Tibial nerve (tissue), 4 donors: ENCODE results near the gene KCNMB3. TPM values are rescaled to one million over a fixed set of nuclear protein-coding genes. Genes with fewer than 3 reads are reported as not detected.
"Not testable (repeated sequence)": the region's sequence is repeated elsewhere in the genome, so short reads cannot be mapped to it uniquely, and the experiment has no call there.

ENCODE experiments used
- DNase-seq, 2 donors: peaks; one replicate each; pipeline ENCODE4 v3.0.0-alpha.2; 2019; ENCODE audit warnings: low spot score in 2 of 2
- H3K27ac ChIP-seq, 4 donors: fragments of 200-600 bp; sonication (generic) in 3 of 4; one replicate each; pipeline ENCODE4 v1.5.1; 2017 to 2019; ENCODE audit warnings: mild to moderate bottlenecking in 1 of 4
- H3K27me3 ChIP-seq, 2 donors: fragments of 200-600 bp; sonication (generic) in 1 of 2; one replicate each; pipeline versions ENCODE4 v1.5.1 to v1.6.0; 2017 to 2019
- H3K36me3 ChIP-seq, 3 donors: fragments of 200-600 bp; sonication (generic); one replicate each; pipeline ENCODE4 v1.5.1; 2018 to 2019
- H3K4me1 ChIP-seq, 4 donors: fragments of 200-600 bp; sonication (generic) in 3 of 4; one replicate each; pipeline ENCODE4 v1.5.1; 2017 to 2019
- H3K4me3 ChIP-seq, 4 donors: fragments of 200-600 bp; sonication (generic) in 3 of 4; one replicate each; pipeline ENCODE4 v1.5.1; 2017 to 2019; ENCODE audit warnings: mild to moderate bottlenecking in 1 of 4, moderate library complexity in 1 of 4
- H3K9me3 ChIP-seq, 4 donors: fragments of 200-600 bp; sonication (generic) in 3 of 4; one replicate each; pipeline ENCODE4 v1.5.1; 2017 to 2019
- CTCF ChIP-seq, 5 experiments: fragments of 200-600 bp in 3 of 5; fragments of 450-650 bp in 2 of 5; sonication (generic) in 3 of 5; IDR thresholded peaks; one replicate each; pipeline ENCODE4 v1.5.1; 2016 to 2019; ENCODE audit warnings: antibody characterized with exemption in 5 of 5, mild to moderate bottlenecking in 3 of 5, moderate library complexity in 2 of 5
- EP300 ChIP-seq, 2 donors: sonication (generic); formaldehyde crosslinking; IDR thresholded peaks; one replicate each; pipeline ENCODE4 v1.6.1; 2017; ENCODE audit warnings: antibody characterized with exemption in 2 of 2, mild to moderate bottlenecking in 1 of 2
- POLR2A ChIP-seq, 2 donors: fragments of 450-650 bp; IDR thresholded peaks; one replicate each; pipeline ENCODE4 v1.6.1; 2017; ENCODE audit warnings: antibody characterized with exemption in 2 of 2, mild to moderate bottlenecking in 2 of 2, moderate library complexity in 2 of 2
- WGBS, 2 donors: methylation state at CpG; one replicate each; pipeline ENCODE4 v1.1.5; 2018; 5-methylcytosine and 5-hydroxymethylcytosine counted together
- total RNA-seq, 4 donors: library from RNA; depleted of rRNA; stranded (reverse); fragments of >200 nt; gene quantifications; one replicate each; pipeline ENCODE4 v1.1.0, GENCODE V29; 2016

The KCNMB3 gene
- total RNA-seq, 4 donors from 2014 or later: 2.0 to 3.3 (median 2.7) TPM

- WGBS, 2 donors: 88 to 89% methylated on average over 5 of the region's 5 CpGs
- Histone ChIP-seq H3K27me3 (no peaks in the 10 kb centered on the region), H3K4me3 (no peak overlapping the region), H3K27ac (no peak overlapping the region), H3K9me3 (peaks cover 0 to 20% (median 0%) of the 10 kb centered on the region in 4 donors), H3K4me1 (peaks cover 0 to 5% (median 0%) of the 10 kb centered on the region in 4 donors), H3K36me3 (no peaks in the 10 kb centered on the region)
- no peak for DNase-seq
- TF ChIP-seq POLR2A (IDR thresholded peaks at IDR 0.05) (no peak), EP300 (IDR thresholded peaks at IDR 0.05) (no peak), CTCF (IDR thresholded peaks at IDR 0.05) (no peak)
Measured at GRCh38 chr3:179258820-179259219, 7.9 kb upstream of the KCNMB3 start.

GRCh38 chr3:179257742-179258141 lies 6.8 kb upstream of the KCNMB3 start:
- WGBS, 2 donors: 93% methylated on average over 11 of the region's 11 CpGs
- peaks cover 0 to 20% (median 0%) of the 10 kb centered on the region in 4 donors for H3K9me3 ChIP-seq
- H3K4me1 ChIP-seq: not testable (repeated sequence)

GRCh38 chr3:179256813-179257212 lies 5.9 kb upstream of the KCNMB3 start:
- no peak for DNase-seq
- H3K9me3 ChIP-seq: peaks cover 0 to 20% (median 0%) of the 10 kb centered on the region in 4 donors
- H3K36me3 ChIP-seq: no peaks in the 10 kb centered on the region
- H3K27ac ChIP-seq: no peak overlapping the region
- TF ChIP-seq CTCF (IDR thresholded peaks at IDR 0.05) (no peak), POLR2A (IDR thresholded peaks at IDR 0.05) (no peak), EP300 (IDR thresholded peaks at IDR 0.05) (no peak)
- 94 to 98% methylated on average over 2 of the region's 2 CpGs for WGBS, 2 donors
- peaks cover 0 to 4% (median 0%) of the 10 kb centered on the region in 4 donors for H3K4me1 ChIP-seq
- H3K4me3 ChIP-seq: no peak overlapping the region
- no peaks in the 10 kb centered on the region for H3K27me3 ChIP-seq

More at GRCh38 chr3:179257742-179258141, 6.8 kb upstream of the KCNMB3 start:
- DNase-seq, H3K36me3 ChIP-seq, H3K27me3 ChIP-seq, H3K4me3 ChIP-seq, H3K27ac ChIP-seq: not testable (repeated sequence)

- no peak for DNase-seq
- Histone ChIP-seq H3K4me3 (no peak overlapping the region), H3K36me3 (peaks cover 0 to 41% (median 0%) of the 10 kb centered on the region in 3 donors), H3K4me1 (no peaks in the 10 kb centered on the region), H3K27ac (no peak overlapping the region), H3K27me3 (no peaks in the 10 kb centered on the region), H3K9me3 (no peaks in the 10 kb centered on the region)
- 95 to 96% methylated on average over 3 of the region's 3 CpGs for WGBS, 2 donors
- TF ChIP-seq EP300 (IDR thresholded peaks at IDR 0.05) (no peak), CTCF (IDR thresholded peaks at IDR 0.05) (no peak), POLR2A (IDR thresholded peaks at IDR 0.05) (no peak)
Measured at GRCh38 chr3:179247289-179248015, 3.5 kb downstream of the KCNMB3 start.

- H3K9me3 ChIP-seq: no peaks in the 10 kb centered on the region
- no peak overlapping the region for H3K4me3 ChIP-seq
- 81 to 88% methylated on average over 1 of the region's 1 CpG for WGBS, 2 donors
Measured at GRCh38 chr3:179244878-179245277, 6.0 kb downstream of the KCNMB3 start.

GRCh38 chr3:179242859-179243258 lies 8.1 kb downstream of the KCNMB3 start:
- peaks cover 0 to 16% (median 0%) of the 10 kb centered on the region in 3 donors for H3K36me3 ChIP-seq
- H3K4me1 ChIP-seq, H3K27me3 ChIP-seq, DNase-seq, H3K9me3 ChIP-seq, H3K27ac ChIP-seq, H3K4me3 ChIP-seq: not testable (repeated sequence)
- 92 to 100% methylated on average over 1 of the region's 2 CpGs for WGBS, 2 donors

More at GRCh38 chr3:179244878-179245277, 6.0 kb downstream of the KCNMB3 start:
- H3K36me3 ChIP-seq: peaks cover 0 to 23% (median 0%) of the 10 kb centered on the region in 3 donors
- no peak for DNase-seq
- H3K4me1 ChIP-seq: no peaks in the 10 kb centered on the region
- TF ChIP-seq EP300 (IDR thresholded peaks at IDR 0.05): no peak
- no peak for TF ChIP-seq POLR2A (IDR thresholded peaks at IDR 0.05)
- TF ChIP-seq CTCF (IDR thresholded peaks at IDR 0.05): no peak
- H3K27me3 ChIP-seq: no peaks in the 10 kb centered on the region
- H3K27ac ChIP-seq: no peak overlapping the region

- H3K27me3 ChIP-seq, H3K36me3 ChIP-seq, H3K27ac ChIP-seq, H3K4me1 ChIP-seq, H3K9me3 ChIP-seq, H3K4me3 ChIP-seq, DNase-seq: not testable (repeated sequence)
- WGBS, 2 donors: 53 to 60% methylated on average over 1 of the region's 1 CpG
Measured at GRCh38 chr3:179240299-179240698, 10.6 kb downstream of the KCNMB3 start.
